Duodenal mucosa (tissue), 2 donors: ENCODE measurements around the gene PTOV1.
A peak's percentile ranks its signal among the peaks of the same experiment; 100 is the strongest.

Experiments
- H3K27ac ChIP-seq: one replicate; pipeline ENCODE4 v1.7.0; 2013; ENCODE audit warnings: low read depth, low read length
- H3K27me3 ChIP-seq, 2 donors: one replicate each; pipeline ENCODE4 v1.7.0; 2013; ENCODE audit warnings: low read length in 2 of 2, control low read depth in 1 of 2; ENCODE audit not compliant: insufficient read depth in 2 of 2, control insufficient read depth in 1 of 2
- H3K36me3 ChIP-seq, 2 donors: one replicate each; pipeline ENCODE4 v1.7.0; 2013; ENCODE audit warnings: low read length in 2 of 2, control low read depth in 1 of 2; ENCODE audit not compliant: insufficient read depth in 2 of 2, control insufficient read depth in 1 of 2
- H3K4me1 ChIP-seq, 2 donors: one replicate each; pipeline ENCODE4 v1.7.0; 2013; ENCODE audit warnings: low read length in 2 of 2, control low read depth in 1 of 2; ENCODE audit not compliant: insufficient read depth in 2 of 2, control insufficient read depth in 1 of 2
- H3K4me3 ChIP-seq, 2 donors: one replicate each; pipeline ENCODE4 v1.7.0; 2013; ENCODE audit warnings: low read length in 2 of 2, low read depth in 1 of 2
- H3K9ac ChIP-seq, 2 donors: one replicate each; pipeline ENCODE4 v1.7.0; 2013; ENCODE audit warnings: low read length in 2 of 2, low read depth in 1 of 2
- H3K9me3 ChIP-seq, 2 donors: one replicate each; pipeline ENCODE4 v1.7.0; 2013; ENCODE audit warnings: low read length in 2 of 2, control low read depth in 1 of 2; ENCODE audit not compliant: control insufficient read depth in 1 of 2

The PTOV1 gene

GRCh38 chr19:49896863-49897621, 46.1 kb downstream of the PTOV1 start, which contains the start of gene IL4I1:
IL4I1 (minus strand) TSS chr19:49896887; CDS start chr19:49896160, 727 bp downstream.
- peak within 1 kb of the TSS; percentile 36 to 45 for H3K4me3 ChIP-seq
- H3K4me1 ChIP-seq = peaks cover 4 to 9% of the 10 kb centered on the region in 2 donors

DNA sequence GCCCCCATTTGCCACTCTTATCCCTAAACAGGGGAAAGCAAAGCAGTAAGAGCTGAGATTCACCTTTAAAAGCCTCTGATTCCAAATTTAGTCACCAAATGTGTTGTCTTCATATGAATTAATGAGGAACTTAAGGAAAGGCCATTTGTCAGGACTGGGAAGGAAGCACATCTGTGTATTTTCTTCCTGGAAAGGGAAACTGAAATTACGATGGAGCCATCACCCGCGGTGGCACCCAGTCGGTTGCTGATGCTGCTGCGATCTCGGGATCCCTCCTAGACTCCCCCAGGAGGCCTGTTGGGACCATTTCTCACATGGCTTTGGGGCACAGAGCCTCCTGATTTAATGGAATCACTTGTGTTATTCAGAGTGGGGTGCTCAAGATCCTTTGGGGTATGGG, 53.2 kb downstream of the PTOV1 start:
- H3K9ac ChIP-seq = no peak overlapping the region
- H3K9me3 ChIP-seq = no peaks in the 10 kb centered on the region
- H3K4me3 ChIP-seq = no peak overlapping the region
- peaks cover 16 to 30% of the 10 kb centered on the region in 2 donors for H3K36me3 ChIP-seq
- no peaks in the 10 kb centered on the region for H3K4me1 ChIP-seq
- no peaks in the 10 kb centered on the region for H3K27me3 ChIP-seq
- H3K27ac ChIP-seq = no peak overlapping the region

More at GRCh38 chr19:49896863-49897621, 46.1 kb downstream of the PTOV1 start, which contains the start of gene IL4I1:
- peak within 1 kb of the TSS; percentile 36 for H3K27ac ChIP-seq
- no peaks in the 10 kb centered on the region for H3K9me3 ChIP-seq
- no peaks in the 10 kb centered on the region for H3K27me3 ChIP-seq
- peak within 1 kb of the TSS; percentile 18 to 38 for H3K9ac ChIP-seq
- no peaks in the 10 kb centered on the region for H3K36me3 ChIP-seq

DNA sequence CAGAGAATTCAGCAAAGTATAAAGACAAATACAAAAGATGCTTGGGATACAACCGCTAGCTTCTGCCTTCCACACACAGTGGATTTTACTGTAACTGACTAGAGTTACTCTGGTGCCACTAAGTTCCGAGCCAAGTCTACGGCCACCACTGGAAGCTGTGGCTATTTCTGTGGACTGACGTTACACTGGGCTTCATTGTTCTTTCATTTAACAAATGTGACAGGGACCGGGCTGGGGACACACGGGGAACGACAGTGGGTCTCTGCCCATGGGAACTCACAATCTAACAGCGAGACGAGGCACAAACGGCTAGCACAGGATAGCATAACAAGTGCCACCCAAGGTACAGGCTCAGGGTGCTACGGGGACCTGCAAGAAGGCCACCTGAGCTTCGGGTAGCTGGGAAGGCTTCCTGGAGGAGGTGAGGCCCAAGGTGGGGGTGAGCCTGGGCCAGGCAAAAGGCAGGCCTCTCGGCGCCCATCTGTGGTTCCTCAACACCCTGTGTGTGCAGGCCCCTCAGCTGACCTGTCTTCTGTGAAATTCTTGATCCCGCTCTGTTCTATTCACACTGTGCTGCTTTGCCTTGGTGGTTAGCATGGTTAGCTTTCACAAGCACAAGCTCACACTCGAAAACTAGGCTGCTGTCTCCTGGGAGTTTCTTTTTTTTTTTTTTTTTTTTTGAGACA, 56.1 kb downstream of the PTOV1 start:
- Histone ChIP-seq H3K9me3 (no peaks in the 10 kb centered on the region), H3K9ac (no peak overlapping the region), H3K27ac (no peak overlapping the region)

GRCh38 chr19:49907745-49908446, 56.9 kb downstream of the PTOV1 start:
- Histone ChIP-seq H3K4me3 (no peak overlapping the region), H3K9me3 (no peaks in the 10 kb centered on the region), H3K27me3 (no peaks in the 10 kb centered on the region), H3K9ac (no peak overlapping the region), H3K27ac (no peak overlapping the region), H3K36me3 (peaks cover 16 to 46% of the 10 kb centered on the region in 2 donors), H3K4me1 (peaks cover 4 to 11% of the 10 kb centered on the region in 2 donors)

More for the DNA sequence above, 56.1 kb downstream of the PTOV1 start:
- Histone ChIP-seq H3K4me3 (no peak overlapping the region), H3K36me3 (peaks cover 16 to 40% of the 10 kb centered on the region in 2 donors), H3K4me1 (peaks cover 4 to 11% of the 10 kb centered on the region in 2 donors), H3K27me3 (no peaks in the 10 kb centered on the region)

GRCh38 chr19:49908480-49909420, 57.8 kb downstream of the PTOV1 start:
- Histone ChIP-seq H3K27me3 (no peaks in the 10 kb centered on the region), H3K9me3 (no peaks in the 10 kb centered on the region), H3K9ac (no peak overlapping the region), H3K36me3 (peaks cover 19 to 53% of the 10 kb centered on the region in 2 donors), H3K4me1 (peaks cover 4 to 11% of the 10 kb centered on the region in 2 donors), H3K27ac (no peak overlapping the region), H3K4me3 (no peak overlapping the region)

- Histone ChIP-seq H3K9ac (no peak overlapping the region), H3K27ac (no peak overlapping the region), H3K36me3 (peaks cover 23 to 63% of the 10 kb centered on the region in 2 donors), H3K9me3 (no peaks in the 10 kb centered on the region), H3K4me3 (no peak overlapping the region), H3K4me1 (peaks cover 4 to 11% of the 10 kb centered on the region in 2 donors), H3K27me3 (no peaks in the 10 kb centered on the region)
Observed at GRCh38 chr19:49910179-49910578, 59.2 kb downstream of the PTOV1 start.
